T47D (cell line): ENCODE measurements around the gene SEZ6L.
"Not testable (repeated sequence)": the region's sequence is repeated elsewhere in the genome, so short reads cannot be mapped to it uniquely, and the experiment has no call there.

ENCODE experiments used
- DNase-seq, 2 experiments: peaks; one replicate each; pipeline versions ENCODE4 v3.0.0 to v3.0.0-alpha.2; 2011 to 2012; ENCODE audit warnings: low read depth in 1 of 2, low spot score in 1 of 2
- JUND ChIP-seq: IDR thresholded peaks from 2 replicates; pipeline ENCODE4 v1.6.1; 2012; ENCODE audit warnings: low read depth
- in situ Hi-C: cut with HindIII; loops from 2 replicates; pipeline ENCODE4 v1.10.0; 2016; ENCODE audit warnings: low sequenced_read_pairs, low pct_unique_long_range_greater_than_20kb

Gene SEZ6L

DNA sequence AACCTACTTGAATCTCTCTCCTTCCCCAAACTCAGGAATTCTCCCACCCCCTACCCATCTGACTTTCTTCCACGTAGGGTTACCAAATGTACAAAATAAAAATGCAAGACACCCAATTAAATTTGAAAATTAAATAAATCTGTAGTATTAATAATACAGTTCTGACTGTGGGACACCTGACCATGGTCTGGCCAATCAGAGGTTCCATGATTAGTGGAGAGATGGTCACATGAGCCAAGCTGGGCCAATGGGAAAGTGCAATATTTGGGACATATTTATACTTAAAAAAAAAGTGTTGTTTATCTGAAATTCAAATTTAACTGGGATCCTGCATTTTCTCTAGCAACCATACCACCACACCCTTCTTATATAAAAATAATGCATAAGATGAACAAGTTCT, 230.0 kb downstream of the SEZ6L start:
- TF ChIP-seq JUND: no peak
- in situ Hi-C loops: no loop called here
- no peak for DNase-seq

DNA sequence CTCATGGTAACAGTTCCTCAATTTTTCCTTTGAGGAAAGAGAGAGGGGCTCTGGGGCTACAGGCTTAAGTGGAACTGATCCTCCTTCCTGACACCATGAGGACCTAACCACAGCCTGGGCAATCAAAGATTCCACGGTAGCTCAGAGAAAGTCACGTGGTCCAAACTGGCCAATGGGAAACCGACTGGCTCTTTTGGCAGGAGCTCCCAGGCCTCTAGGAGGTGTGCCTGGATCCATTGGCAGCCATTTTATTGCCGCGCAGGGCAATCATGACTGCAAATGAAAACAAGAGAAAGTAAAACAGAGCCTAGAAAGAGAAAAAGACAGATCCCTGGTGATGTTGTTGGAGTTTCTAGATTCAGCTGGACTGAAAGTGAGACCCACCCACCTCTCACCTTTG, 232.5 kb downstream of the SEZ6L start:
- in situ Hi-C loops: no loop called here
- DNase-seq: no peak
- TF ChIP-seq JUND: no peak

DNA sequence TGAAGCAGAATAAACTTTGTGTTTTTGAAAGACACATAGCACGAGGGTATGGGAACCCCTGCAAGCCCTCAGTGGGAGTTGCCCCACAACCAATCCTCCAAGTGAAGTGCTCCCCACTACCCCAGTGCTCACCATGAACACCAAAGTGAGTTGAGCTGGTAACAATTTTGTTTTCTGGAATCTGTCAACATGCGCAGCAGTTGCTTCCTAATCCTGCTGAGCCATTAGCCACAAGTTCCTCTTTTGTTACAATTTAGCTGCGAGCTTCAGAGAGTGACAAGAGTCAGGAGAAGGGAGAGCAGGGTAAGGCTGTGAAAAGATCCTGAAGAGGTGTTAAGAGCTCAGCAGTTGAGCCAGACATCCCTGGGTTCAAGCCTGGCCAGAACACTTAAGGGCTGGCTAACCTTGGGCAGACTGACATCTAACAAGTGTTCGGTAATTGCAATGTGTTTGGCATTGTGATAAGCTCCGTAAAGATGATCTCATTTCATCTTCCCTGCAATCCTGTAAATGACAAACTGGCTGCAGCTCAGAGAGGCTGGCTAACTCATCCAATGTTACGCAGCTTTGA, 235.7 kb downstream of the SEZ6L start:
- no peak for DNase-seq
- in situ Hi-C loops: no loop called here
- no peak for TF ChIP-seq JUND

DNA sequence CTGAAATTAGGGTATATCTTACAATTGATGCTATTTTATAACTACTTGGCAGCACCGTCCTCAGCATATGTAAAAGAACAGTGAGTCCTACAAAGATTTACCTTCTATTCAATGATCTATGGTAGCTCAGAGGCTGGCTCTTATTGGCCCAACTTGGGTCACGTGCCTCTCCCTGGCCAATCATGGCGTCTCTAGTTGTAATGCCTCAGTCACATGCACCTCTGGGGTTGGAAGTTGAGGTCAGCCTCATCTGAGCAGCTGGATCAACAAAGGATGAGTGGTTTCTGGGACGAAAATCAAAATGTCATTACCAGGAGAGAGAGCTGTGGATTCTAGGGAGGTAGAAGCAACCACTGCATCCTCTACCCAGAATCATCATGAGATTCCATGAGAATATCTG, 236.9 kb downstream of the SEZ6L start:
- in situ Hi-C loops: no loop called here

DNA sequence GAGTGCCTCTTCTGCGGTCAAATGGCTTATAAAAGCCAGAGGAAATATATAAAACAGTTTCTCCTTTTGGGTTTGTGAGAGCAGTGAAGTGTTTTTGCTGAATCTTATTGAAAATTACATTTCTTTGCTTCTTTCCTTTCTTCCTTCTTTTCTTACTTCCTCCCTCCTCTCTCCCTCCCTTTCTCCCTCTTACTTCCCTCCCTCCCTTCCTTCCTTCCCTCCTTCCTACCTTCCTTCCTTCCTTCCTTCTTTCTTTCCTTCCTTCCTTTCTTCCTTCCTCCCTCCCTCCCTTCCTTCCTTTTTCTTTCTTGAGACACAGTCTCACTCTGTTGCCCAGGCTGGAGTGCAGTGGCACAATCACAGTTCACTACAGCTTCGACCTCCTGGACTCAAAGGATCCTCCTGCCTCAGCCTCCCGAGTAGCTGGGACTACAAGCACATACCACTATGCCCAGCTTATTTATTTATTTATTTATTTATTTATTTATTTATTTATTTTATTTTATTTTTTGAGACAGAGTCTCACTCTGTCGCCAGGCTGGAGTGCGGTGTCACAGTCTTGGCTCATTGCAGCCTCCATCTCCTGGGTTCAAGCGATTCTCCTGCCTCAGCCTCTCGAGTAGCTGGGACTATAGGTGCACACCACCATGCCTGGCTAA, 239.4 kb downstream of the SEZ6L start:
- in situ Hi-C loops, DNase-seq: not testable (repeated sequence)

More for the DNA sequence above, 236.9 kb downstream of the SEZ6L start:
- DNase-seq: peak in 1 of 2 experiments; percentile 10
- no peak for TF ChIP-seq JUND

DNA sequence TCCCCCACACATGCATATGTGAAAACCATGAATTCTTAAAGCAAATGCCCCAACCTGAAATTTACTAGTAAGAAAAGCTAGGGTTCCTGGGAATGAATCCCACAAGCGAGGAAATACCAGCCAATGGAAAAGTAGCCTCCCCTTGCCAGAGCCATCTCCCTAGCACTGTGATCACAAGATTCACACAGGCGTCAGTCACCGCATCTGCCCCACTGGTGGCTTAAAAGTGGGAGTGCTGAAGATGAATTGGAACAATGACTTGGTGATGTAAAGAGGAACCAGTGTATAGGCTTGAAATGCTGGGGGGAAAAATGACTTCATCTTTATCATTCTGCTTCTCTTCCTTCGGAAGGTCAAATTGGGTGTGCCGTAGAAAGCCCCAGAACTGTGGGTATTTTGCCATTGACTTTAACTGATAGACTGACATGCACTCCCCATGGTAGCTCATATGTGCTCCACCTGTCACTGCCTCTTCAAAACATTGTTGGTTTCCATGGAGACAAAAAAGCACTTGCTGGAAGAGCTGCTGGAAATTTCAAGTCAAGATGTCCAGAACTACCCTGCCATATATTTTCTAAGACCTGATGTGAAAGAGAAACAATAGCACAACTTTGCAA, 240.6 kb downstream of the SEZ6L start:
- in situ Hi-C loops: no loop called here
- TF ChIP-seq JUND: no peak
- DNase-seq: no peak

DNA sequence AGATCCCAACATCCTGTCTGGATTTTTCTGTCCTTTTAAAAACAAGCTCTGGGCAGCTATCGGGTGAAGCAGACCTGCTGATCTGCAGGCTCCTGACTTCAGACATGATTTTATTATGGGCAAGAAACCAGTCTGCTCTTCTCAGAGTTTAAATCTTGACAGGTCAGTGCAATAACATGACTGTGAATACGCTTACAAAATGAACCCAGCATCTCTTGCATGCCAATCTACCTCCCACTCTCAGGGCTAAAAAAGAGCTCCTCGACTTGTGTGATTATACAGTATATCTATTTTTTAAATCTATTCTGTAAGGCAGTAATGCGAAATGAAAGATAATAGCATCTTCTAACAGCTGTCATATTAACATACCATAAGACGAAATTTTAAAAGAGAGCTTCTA, 241.1 kb downstream of the SEZ6L start:
- no peak for TF ChIP-seq JUND
- in situ Hi-C loops: no loop called here
- no peak for DNase-seq

DNA sequence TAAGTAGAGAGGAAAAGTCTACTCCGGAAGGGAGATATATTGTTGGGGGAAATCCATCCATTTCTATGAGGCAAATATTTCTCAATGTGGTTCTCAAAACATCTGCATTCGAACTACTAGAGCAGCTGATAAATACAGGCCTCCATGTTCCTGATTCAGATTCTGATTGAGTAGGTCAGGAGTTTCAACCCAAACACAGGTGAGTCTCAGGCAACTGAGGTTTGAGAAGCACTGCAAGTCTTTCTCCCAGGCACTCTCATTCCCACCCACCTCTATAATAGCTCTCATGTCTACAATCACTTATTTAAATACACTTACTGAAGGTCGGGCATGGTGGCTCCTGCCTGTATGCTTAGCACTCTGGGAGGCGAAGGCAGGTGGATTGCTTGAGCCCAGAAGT, 245.1 kb downstream of the SEZ6L start:
- no peak for DNase-seq
- no peak for TF ChIP-seq JUND
- in situ Hi-C loops: no loop called here

DNA sequence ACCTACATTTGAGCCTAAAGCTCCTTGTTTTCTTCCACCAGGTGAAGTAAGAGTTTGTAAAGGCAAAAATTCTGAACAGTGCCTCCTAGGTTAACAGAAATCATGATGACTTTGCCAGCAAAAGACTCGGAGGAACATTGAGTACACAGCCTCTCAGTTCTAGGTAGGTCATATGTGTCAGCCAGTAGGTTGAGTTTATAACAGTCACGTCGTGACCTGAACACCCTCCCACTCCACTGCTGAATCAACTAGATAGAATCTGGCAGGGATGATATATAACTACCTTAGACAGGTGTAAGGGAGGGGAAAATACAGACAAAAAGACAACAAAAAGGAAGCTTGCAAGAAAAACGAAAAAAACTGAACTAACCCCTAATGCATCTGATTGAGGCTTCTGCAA, 247.0 kb downstream of the SEZ6L start:
- no peak for TF ChIP-seq JUND
- DNase-seq: no peak
- in situ Hi-C loops: no loop called here

DNA sequence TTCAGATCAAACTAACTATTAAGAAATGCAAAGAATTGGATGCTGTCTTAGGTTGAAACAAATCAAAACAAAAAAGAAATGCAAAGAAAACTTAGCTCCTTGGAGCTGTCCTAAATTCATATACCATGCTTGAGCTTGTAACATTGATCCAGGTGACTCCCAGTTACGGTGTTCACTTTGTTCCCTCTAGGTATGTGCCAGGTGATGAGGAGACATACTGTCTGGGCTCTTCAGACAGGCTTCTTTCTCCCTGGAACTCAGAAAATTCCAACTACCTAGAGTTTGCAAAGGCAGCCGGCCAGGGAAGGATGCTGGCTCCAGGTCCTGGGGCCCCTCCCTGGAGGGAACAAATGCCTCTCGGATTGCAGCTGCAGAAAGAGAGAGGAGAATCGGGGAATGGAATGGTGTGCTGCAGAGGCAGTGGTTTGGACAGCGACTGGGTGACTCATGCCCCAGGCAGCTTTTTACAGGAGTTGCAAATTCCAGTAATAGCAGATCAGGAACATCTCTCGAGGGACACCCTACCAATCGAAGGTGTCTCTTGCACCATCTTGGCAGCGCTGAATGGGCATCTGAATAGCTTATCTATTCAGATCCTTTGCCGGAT, 247.5 kb downstream of the SEZ6L start:
- TF ChIP-seq JUND: peak; percentile 30; the same call in 1 of the 2 replicates
- in situ Hi-C loops: no loop called here

DNA sequence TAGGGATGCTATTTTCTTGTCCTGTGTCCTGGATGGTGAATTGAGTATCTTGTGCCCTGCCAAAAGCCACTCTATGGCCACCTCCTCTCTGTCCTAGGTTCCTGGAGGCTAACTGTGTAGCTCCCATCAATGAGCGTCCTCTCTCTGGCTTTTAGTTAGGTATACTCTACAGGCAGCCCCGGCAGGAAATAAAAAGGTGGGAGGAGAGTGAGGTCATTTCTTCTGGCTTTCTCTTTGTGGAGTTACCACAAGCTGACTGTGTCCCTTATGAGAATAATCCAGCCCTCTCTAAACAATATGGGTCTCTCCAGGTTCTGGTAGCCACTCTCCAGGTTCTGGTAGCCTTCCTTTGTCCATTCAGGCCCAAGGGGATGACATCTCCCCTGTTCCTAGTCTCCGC, 248.1 kb downstream of the SEZ6L start:
- in situ Hi-C loops: no loop called here
- DNase-seq: no peak
- no peak for TF ChIP-seq JUND

More for the DNA sequence above, 247.5 kb downstream of the SEZ6L start:
- peak in 1 of 2 experiments; percentile 55 for DNase-seq

DNA sequence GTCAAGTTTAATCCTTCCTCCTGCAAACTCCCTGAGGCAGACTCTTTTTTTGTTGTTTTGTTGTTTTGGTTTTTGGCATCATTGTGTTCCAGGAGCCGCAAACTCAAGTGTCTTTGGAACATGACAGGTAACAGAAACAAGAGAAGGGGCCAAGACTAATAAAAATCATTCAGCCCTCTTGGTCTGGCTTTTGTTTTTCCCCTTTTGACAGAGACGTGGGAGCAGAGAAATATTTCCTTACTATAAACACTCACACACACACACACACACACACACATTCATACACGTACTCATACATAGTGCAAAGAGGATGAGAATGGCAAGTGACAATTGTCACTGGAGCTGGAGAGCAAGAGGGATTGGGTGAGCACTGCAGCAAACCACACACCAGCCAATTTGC, 249.4 kb downstream of the SEZ6L start:
- TF ChIP-seq JUND: no peak
- DNase-seq: no peak
- in situ Hi-C loops: no loop called here

DNA sequence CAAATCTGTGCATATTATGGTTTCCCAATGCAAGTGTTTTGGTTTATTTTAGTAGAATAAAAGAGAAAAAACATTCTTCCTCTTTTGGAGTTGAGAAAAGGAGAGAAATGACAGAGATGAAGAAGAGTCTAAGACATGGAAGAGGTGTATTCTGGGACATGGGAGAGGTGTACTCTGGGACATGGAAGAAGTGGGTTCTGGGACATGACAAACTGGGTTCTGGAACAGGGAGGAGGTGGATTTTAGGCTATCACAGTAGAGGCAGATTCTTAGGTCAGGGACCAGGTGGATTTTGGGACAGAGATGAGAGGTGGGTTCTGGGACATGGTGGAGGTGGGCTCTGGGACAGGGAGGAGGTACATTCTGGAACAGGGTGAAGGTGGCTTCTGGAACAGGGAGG, 257.7 kb downstream of the SEZ6L start:
- in situ Hi-C loops: no loop called here
- DNase-seq: no peak
- TF ChIP-seq JUND: no peak
